Upper lobe of left lung (tissue), 6 donors: Measurements from ENCODE around the gene VCAM1. TPM values are rescaled to one million over a fixed set of nuclear protein-coding genes. Genes with fewer than 3 reads are reported as not detected.

Experiments
- ATAC-seq, 2 donors: fragments of 200-7000 bp; cut with Tn5 transposase; one replicate each; pipeline ENCODE4 v1.9.1; 2022; ENCODE audit warnings: mild to moderate bottlenecking in 2 of 2, moderate library complexity in 2 of 2; ENCODE audit not compliant: low FRiP score in 2 of 2
- DNase-seq, 2 donors: peaks; one replicate each; pipeline ENCODE4 v3.0.0-alpha.2; 2019 to 2020
- H3K27ac ChIP-seq, 4 donors: fragments of 200-600 bp; sonication (generic); one replicate each; pipeline ENCODE4 v1.5.1; 2016 to 2019
- H3K27me3 ChIP-seq, 4 donors: fragments of 200-600 bp; sonication (generic); one replicate each; pipeline ENCODE4 v1.5.1; 2017 to 2019
- H3K36me3 ChIP-seq, 4 donors: fragments of 200-600 bp; sonication (generic); one replicate each; pipeline ENCODE4 v1.5.1; 2016 to 2019
- H3K4me1 ChIP-seq, 4 donors: fragments of 200-600 bp; sonication (generic); one replicate each; pipeline ENCODE4 v1.5.1; 2018 to 2019
- H3K4me3 ChIP-seq, 4 donors: fragments of 200-600 bp; sonication (generic); one replicate each; pipeline ENCODE4 v1.5.1; 2017 to 2019; ENCODE audit warnings: mild to moderate bottlenecking in 2 of 4, moderate library complexity in 1 of 4
- H3K9me3 ChIP-seq, 4 donors: fragments of 200-600 bp; sonication (generic); one replicate each; pipeline ENCODE4 v1.5.1; 2018 to 2019
- EP300 ChIP-seq, 4 donors: sonication (generic); formaldehyde crosslinking; IDR thresholded peaks; one replicate each; pipeline ENCODE4 v1.5.1; 2017; ENCODE audit warnings: antibody characterized with exemption in 4 of 4, control low read depth in 2 of 4
- POLR2A ChIP-seq, 4 donors: fragments of 450-650 bp; IDR thresholded peaks; one replicate each; pipeline ENCODE4 v1.5.1; 2016 to 2017; ENCODE audit warnings: antibody characterized with exemption in 4 of 4, mild to moderate bottlenecking in 2 of 4
- POLR2AphosphoS5 ChIP-seq, 2 donors: sonication (generic); formaldehyde crosslinking; IDR thresholded peaks; one replicate each; pipeline ENCODE4 v1.5.1; 2017; ENCODE audit warnings: antibody characterized with exemption in 2 of 2
- WGBS, 2 donors: methylation state at CpG; one replicate each; pipeline ENCODE4 v1.1.5; 2017 to 2018; 5-methylcytosine and 5-hydroxymethylcytosine counted together
- total RNA-seq, 6 donors: library from RNA; depleted of rRNA in 4 of 6; stranded (reverse); fragments of >200 nt in 4 of 6; gene quantifications; one replicate each; pipeline versions ENCODE4 v1.1.0 to v1.2.1, GENCODE V29; 2016 to 2021
- TF ChIP-seq, protein P1 (sequence below), 6 experiments: fragments of 450-650 bp in 4 of 6; fragments of 200-600 bp in 2 of 6; sonication (generic) in 2 of 6; IDR thresholded peaks; one replicate each; pipeline ENCODE4 v1.5.1; 2016 to 2019; ENCODE audit warnings: antibody characterized with exemption in 6 of 6
- donor health status: DM: no; HTN: no; CAD: no; lungs with moderate emphysema.
- donor health status: DM: no; HTN: yes; CAD: no; lungs with severe emphysema.

Gene VCAM1
- total RNA-seq, 6 donors from 2014 or later, result 1.0 to 12.5 (median 3.2) TPM

DNA sequence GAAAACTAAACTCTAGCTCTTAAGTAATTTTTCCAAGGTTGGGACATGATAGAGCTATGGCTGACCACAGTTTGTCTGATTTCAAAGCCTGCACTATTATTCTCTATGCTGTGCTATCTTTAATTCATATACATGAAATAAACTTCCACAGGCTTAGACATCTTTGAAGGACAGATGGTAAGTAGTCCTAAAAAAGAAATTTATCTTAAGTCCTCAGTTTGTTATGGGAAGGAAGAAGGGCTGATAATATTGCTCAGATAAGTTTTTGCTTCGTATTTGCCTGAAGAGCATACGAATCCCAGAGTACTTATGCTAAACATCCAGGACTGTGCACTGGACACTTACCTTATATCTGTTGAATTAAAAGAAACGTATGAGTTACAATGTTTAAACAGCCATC lies 39.6 kb downstream of the VCAM1 start:
- H3K27me3 ChIP-seq, result no peaks in the 10 kb centered on the region
- 64 to 82% methylated on average over 3 of the region's 3 CpGs for WGBS, 2 donors
- DNase-seq (no peak), ATAC-seq (no peak)
- TF ChIP-seq, protein P1, sequence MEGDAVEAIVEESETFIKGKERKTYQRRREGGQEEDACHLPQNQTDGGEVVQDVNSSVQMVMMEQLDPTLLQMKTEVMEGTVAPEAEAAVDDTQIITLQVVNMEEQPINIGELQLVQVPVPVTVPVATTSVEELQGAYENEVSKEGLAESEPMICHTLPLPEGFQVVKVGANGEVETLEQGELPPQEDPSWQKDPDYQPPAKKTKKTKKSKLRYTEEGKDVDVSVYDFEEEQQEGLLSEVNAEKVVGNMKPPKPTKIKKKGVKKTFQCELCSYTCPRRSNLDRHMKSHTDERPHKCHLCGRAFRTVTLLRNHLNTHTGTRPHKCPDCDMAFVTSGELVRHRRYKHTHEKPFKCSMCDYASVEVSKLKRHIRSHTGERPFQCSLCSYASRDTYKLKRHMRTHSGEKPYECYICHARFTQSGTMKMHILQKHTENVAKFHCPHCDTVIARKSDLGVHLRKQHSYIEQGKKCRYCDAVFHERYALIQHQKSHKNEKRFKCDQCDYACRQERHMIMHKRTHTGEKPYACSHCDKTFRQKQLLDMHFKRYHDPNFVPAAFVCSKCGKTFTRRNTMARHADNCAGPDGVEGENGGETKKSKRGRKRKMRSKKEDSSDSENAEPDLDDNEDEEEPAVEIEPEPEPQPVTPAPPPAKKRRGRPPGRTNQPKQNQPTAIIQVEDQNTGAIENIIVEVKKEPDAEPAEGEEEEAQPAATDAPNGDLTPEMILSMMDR (IDR thresholded peaks at IDR 0.05), result no peak
- TF ChIP-seq EP300 (IDR thresholded peaks at IDR 0.05), result no peak
- no peak for TF ChIP-seq POLR2AphosphoS5 (IDR thresholded peaks at IDR 0.05)
- no peaks in the 10 kb centered on the region for H3K36me3 ChIP-seq
- no peaks in the 10 kb centered on the region for H3K4me1 ChIP-seq
- H3K4me3 ChIP-seq, result no peak overlapping the region
- no peak overlapping the region for H3K27ac ChIP-seq
- no peaks in the 10 kb centered on the region for H3K9me3 ChIP-seq

DNA sequence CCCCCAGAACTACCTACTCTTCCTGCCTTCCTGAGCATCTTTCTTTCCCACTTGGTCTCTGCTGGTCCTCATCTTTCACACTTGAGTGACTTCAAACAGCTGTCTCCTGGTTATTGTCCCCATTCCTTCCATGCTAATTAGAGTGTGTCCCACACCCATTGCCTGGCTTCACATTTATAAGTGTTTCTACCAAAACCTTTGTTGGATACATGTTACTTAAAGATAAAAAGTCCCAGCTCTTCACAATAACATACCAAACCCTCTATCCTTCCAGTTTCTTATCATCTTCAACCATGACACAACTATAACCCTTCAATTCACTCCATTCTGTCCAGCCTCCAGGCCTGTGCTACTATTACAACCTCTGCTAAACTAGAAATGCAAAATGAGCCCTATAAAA lies 41.0 kb downstream of the VCAM1 start:
- H3K27me3 ChIP-seq, result no peaks in the 10 kb centered on the region
- H3K9me3 ChIP-seq, result no peaks in the 10 kb centered on the region

DNA sequence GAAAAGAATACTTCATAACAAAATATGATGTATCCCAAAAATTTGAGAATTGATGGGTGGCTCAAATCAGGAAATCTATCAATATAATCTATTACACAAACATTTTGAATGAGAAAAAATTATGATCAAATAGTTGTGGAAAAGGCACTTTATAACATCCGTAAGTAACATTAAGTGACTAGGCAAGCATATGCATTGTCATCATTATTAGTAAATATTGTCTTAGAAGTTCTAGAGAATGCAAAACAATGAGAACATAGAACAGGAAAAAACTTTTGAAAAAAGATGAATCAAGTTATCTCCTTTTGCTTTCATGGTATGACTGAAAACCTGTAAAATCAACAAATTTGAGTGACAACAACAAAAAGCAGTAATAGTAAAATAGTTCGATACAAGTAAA lies 42.9 kb downstream of the VCAM1 start:
- H3K27ac ChIP-seq, result no peak overlapping the region
- H3K36me3 ChIP-seq, result no peaks in the 10 kb centered on the region
- DNase-seq, result no peak
- 93 to 94% methylated on average over 2 of the region's 2 CpGs for WGBS, 2 donors
- no peaks in the 10 kb centered on the region for H3K9me3 ChIP-seq
- H3K4me3 ChIP-seq, result no peak overlapping the region
- no peak for ATAC-seq
- no peaks in the 10 kb centered on the region for H3K27me3 ChIP-seq
- peaks cover 0 to 3% (median 0%) of the 10 kb centered on the region in 4 donors for H3K4me1 ChIP-seq
- TF ChIP-seq POLR2AphosphoS5 (IDR thresholded peaks at IDR 0.05), result no peak
- TF ChIP-seq, protein P1 (IDR thresholded peaks at IDR 0.05), result no peak
- no peak for TF ChIP-seq POLR2A (IDR thresholded peaks at IDR 0.05)
- no peak for TF ChIP-seq EP300 (IDR thresholded peaks at IDR 0.05)

More for the DNA sequence above, 41.0 kb downstream of the VCAM1 start:
- DNase-seq, result no peak
- TF ChIP-seq EP300 (IDR thresholded peaks at IDR 0.05), result no peak
- no peak for ATAC-seq
- no peaks in the 10 kb centered on the region for H3K36me3 ChIP-seq
- peaks cover 0 to 3% (median 0%) of the 10 kb centered on the region in 4 donors for H3K4me1 ChIP-seq
- no peak overlapping the region for H3K27ac ChIP-seq
- no peak overlapping the region for H3K4me3 ChIP-seq

DNA sequence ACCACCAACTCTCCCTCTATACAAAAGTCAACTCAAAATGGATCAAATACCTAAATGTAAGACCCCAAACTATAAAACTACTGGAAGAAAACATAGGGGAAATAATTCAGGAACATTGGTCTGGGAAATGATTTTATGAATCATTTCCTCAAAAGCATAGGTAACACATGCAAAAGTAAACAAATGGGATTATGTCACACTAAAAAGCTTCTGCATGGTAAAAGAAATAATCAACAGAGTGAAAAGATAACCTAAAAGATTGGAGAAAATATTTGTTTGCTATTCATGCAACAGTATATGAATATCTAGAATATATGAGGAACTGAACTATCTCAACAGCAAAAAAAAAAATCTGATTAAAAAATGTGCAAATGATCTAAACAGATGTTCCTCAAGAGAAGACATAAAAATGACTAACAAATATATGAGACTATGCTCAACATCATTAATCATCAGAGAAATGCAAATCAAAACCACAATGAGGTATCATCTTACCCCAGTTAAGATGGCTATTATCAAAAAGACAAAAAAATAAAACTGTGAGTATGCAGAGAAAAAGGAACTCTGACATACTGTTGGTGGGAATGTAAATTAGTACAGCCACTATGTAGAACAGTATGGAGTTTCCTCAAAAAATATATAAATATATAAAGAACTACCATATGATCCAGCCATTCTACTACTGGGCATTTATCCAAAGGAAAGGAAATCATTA lies 47.8 kb downstream of the VCAM1 start:
- TF ChIP-seq POLR2A (IDR thresholded peaks at IDR 0.05) (no peak), POLR2AphosphoS5 (IDR thresholded peaks at IDR 0.05) (no peak), EP300 (IDR thresholded peaks at IDR 0.05) (no peak)
- TF ChIP-seq, protein P1 (IDR thresholded peaks at IDR 0.05), result no peak
- Histone ChIP-seq H3K27me3 (no peaks in the 10 kb centered on the region), H3K36me3 (no peaks in the 10 kb centered on the region), H3K4me3 (no peak overlapping the region), H3K4me1 (peaks cover 0 to 8% (median 0%) of the 10 kb centered on the region in 4 donors), H3K9me3 (no peaks in the 10 kb centered on the region), H3K27ac (no peak overlapping the region)
- DNase-seq (no peak), ATAC-seq (no peak)

DNA sequence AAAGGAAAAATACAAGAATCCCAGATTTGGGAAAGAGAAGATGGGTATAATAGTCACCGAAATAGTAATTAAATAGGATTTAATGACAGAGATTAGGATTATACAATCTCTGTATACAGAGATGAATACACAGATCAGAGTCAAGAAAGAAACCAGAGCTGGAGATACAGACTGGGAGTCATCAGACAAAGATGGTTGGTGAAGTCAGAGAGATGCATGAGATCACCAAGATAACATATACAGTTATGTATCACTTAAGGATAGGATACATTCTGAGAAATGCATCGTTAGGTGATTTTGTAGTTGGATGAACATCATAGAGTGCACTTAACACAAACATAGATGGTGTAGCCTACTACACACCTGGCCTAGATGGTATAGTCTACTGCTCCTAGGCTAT lies 49.8 kb downstream of the VCAM1 start:
- H3K4me3 ChIP-seq, result no peak overlapping the region
- H3K4me1 ChIP-seq, result peaks cover 0 to 8% (median 0%) of the 10 kb centered on the region in 4 donors
- TF ChIP-seq, protein P1 (IDR thresholded peaks at IDR 0.05), result no peak
- TF ChIP-seq POLR2AphosphoS5 (IDR thresholded peaks at IDR 0.05), result no peak
- TF ChIP-seq EP300 (IDR thresholded peaks at IDR 0.05), result no peak
- TF ChIP-seq POLR2A (IDR thresholded peaks at IDR 0.05), result no peak
- no peaks in the 10 kb centered on the region for H3K9me3 ChIP-seq
- DNase-seq (no peak), ATAC-seq (no peak)
- WGBS, 2 donors, result 87 to 92% methylated on average over 2 of the region's 2 CpGs
- no peak overlapping the region for H3K27ac ChIP-seq
- no peaks in the 10 kb centered on the region for H3K27me3 ChIP-seq
- H3K36me3 ChIP-seq, result no peaks in the 10 kb centered on the region
